ENCODE measurements around the gene CYP4A22.
"Not testable (repeated sequence)": the region's sequence is repeated elsewhere in the genome, so short reads cannot be mapped to it uniquely, and the experiment has no call there.

CYP4A22 gene, protein sequence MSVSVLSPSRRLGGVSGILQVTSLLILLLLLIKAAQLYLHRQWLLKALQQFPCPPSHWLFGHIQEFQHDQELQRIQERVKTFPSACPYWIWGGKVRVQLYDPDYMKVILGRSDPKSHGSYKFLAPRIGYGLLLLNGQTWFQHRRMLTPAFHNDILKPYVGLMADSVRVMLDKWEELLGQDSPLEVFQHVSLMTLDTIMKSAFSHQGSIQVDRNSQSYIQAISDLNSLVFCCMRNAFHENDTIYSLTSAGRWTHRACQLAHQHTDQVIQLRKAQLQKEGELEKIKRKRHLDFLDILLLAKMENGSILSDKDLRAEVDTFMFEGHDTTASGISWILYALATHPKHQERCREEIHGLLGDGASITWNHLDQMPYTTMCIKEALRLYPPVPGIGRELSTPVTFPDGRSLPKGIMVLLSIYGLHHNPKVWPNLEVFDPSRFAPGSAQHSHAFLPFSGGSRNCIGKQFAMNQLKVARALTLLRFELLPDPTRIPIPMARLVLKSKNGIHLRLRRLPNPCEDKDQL

DNA sequence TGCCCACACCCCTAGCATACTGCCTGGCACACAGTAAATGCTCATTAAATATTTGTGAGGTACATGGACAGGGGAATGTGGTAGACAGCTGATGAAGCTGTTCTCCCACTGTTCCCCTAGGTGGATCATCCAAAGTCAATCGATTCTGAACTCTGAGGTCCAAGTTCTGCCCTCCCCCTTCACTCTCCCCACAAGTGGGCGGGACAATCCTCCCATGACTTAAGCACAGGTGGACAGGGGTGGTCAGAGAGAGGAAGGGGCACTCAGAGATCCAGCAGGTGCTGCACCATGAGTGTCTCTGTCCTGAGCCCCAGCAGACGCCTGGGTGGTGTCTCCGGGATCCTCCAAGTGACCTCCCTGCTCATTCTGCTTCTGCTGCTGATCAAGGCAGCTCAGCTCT lies at the start of gene CYP4A22:
TSS of gene CYP4A22 (plus strand) at position 244 of the 400 bp plus-strand sequence. CDS start at position 289, 45 bp downstream.
- DNase-seq: no peak

DNA sequence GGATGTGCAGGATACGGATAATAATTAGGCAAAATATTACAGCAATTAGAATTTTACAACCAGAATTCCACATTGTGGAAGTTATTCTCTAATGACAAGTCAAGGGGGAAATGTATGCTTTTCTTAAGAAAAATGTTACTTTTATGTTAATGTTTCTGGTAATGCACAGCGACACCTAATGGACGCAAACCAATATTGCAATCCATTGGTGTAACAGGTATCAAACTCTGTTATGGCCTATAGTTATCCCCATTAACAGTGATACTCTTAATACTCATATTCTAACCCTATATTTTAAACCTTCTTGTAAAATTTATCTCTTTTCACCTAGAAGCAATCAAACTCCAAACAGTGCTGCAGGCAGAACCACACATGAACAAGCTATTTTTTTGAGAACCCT lies 47.9 kb upstream of the CYP4A22 start:
- not testable (repeated sequence) for DNase-seq

DNA sequence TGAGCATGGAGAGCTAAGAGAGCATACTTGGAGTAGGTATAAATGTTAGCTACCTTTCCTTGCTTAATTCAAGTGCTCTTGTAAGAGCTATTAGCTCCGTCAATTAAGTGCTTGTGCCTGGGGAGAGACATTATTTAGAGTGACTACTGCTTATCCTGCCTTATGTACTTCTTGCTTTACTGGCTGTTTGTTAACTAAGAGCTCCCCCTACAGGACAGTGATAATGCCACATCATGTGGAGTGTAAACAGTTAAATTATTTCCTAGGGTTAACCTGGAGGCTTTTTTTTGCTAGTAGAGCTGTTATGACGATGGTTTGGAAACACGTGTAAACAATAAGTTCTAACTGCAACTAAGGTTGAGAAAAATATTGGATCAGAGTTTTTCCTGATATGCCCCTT lies 45.8 kb upstream of the CYP4A22 start:
- DNase-seq: not testable (repeated sequence)

DNA sequence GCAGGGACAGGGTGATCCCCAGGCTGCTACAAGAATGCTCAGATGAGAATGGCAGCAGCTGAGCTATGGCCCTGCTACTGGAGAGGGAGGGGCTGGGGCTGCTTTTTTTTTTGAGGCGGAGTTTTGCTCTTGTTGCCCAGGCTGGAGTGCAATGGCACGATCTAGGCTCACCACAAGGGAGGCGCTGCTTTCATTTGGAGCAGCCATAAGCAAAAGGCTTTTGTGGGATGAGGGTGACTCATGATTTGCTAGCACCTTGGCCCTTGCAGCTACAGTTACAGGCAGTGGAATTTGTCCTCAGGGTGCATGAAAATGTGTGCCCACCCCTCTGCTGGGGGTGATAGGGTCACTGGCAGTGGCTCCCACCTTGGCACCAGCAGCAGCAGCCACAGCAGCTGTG lies 32.4 kb upstream of the CYP4A22 start:
- no peak for DNase-seq

DNA sequence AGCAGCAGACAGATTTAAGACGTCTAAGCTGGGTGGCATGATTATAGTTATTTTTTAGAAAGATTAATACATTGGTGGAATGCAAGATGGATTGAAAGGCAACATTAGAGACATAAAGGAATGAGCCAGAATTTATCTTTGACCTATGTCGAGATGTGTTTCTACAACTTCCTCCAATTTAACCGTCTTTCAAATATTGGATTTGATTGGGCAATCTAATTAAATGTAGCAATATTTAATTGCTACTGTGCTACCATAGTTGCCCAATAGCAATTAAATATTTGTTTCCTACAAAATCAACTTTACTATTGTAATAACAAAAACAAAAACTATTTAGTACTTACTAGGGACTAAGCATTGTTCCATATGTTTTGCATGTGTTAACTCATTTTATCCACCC lies 30.4 kb upstream of the CYP4A22 start:
- no peak for DNase-seq

DNA sequence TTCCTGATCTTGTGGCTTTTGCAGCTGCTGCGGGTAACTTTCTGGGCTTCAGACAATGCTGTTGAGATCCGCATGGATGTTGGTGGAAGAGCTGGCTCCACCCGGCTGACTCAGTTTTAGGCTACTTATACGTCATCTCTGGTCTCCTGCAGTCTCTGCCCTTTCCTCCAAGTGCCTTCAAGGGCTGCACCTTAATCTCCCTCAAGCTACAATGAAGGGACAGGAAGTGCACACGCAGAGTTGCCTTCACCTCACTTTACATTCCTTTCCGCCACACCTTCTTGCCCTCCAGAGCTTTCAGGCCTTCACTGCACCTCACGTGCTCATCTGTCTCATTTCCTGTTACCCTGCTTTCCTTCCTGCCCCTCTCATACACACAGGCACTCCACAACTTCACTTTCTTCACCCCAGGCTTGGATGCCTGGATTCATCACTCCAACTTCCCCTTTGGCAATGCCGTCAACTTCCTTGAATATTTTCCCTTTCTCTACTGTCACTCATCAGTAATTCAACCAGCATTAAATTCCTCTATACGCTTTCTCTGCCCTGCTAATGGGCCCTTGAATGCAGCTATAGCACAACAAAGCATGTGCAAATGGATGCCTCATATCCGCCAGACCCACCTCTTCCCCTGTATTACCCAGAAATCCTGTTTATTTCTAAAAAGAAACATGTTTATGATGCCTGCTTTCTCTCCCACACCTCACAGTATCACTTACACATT lies 29.2 kb upstream of the CYP4A22 start:
- DNase-seq: not testable (repeated sequence)

DNA sequence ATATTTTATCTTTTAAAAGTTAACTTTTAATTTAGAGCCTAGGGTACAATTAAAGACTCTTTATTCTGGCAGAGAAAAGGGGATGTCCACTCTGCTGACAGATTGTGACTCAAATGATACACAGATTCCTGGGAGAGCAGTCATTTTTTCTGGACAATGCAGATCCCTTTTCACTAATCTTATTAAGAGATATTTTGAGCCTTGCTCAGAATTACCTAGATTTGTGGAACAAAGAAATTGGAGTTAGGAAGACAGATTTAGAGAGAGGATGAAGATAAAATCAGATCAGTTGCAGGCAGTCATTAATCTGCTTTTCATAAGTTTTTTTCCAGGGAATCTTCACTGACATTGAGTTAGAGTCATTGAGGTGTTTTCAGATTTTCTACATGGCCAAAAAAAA lies 27.8 kb upstream of the CYP4A22 start:
- DNase-seq: not testable (repeated sequence)

DNA sequence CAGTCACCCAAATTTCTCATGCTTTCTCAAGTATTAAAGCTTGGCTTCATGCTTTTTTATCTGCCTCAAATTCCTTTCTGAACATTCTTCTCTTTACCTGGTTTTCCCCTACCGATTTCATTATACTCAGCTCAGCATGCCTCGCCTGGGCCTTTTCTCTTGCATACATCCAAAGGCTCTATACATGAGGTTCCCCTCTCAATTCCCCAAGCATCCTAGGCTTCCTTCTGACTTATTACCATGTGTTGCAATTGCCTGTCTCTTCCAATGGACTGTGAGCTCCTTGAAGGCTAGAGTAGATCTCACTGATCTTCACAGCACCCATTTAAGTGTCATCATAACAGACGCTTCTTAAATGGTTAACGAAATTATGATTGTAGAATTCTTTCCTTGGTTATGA lies 24.1 kb upstream of the CYP4A22 start:
- DNase-seq: no peak

DNA sequence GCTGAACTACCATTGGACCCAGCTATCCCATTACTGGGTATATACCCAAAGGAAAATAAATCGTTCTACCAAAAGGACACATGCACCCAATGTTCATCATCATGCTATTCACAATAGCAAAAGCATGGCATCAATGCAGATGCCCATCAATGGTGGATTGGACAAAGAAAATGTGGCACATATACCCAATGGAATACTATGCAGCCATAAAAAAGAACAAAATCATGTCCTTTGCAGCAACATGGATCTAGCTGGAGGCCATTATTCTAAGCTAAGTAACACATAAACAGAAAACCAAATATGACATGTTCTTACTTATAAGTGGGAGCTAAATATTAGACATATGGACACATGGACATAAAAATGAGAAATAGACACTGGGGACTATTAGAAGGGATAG lies 16.2 kb upstream of the CYP4A22 start:
- DNase-seq: not testable (repeated sequence)

DNA sequence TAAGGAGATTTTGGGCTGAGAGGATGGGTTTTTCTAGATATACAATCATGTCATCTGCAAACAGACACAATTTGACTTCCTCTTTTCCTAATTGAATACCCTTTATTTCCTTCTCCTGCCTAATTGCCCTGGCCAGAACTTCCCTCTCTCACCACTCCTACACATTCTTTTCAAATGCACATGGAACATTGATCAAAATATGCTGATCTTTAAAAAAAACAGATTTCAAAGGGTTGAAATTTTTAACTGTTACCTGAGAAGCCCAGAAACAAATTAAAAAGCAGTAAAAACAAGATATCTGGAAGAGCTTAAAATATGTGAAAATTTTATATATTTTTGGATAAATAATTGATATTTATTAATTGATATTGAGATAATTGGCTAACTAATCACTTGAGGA lies 12.4 kb upstream of the CYP4A22 start:
- DNase-seq: not testable (repeated sequence)

DNA sequence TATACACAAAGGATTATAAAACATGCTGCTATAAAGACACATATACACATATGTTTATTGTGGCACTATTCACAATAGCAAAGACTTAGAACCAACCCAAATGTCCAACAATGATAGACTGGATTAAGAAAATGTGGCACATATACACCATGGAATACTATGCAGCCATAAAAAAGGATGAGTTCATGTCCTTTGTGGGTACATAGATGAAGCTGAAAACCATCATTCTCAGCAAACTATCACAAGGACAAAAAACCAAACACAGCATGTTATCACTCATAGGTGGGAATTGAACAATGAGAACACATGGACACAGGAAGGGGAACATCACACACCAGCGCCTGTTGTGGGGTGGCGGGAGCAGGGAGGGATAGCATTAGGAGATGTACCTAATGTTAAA lies 10.2 kb upstream of the CYP4A22 start:
- DNase-seq: not testable (repeated sequence)

DNA sequence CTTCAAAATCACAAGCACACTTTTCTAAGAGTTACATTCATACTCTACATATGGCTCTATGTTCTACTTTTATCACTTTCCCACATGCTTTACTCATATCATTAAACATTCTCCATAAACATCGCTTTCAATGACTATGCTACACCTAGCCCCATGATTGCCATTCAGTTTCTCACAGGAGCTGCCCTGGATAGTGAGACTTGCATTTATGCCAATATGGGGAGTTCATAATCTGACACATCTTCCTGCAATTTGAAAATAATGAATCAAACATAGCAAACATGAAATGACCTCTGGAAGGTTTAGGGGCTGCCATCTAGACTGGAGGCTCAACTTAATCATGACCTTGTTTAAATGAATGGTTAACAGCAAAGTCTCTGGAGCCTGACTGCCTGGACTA lies 9.0 kb upstream of the CYP4A22 start:
- DNase-seq: no peak

DNA sequence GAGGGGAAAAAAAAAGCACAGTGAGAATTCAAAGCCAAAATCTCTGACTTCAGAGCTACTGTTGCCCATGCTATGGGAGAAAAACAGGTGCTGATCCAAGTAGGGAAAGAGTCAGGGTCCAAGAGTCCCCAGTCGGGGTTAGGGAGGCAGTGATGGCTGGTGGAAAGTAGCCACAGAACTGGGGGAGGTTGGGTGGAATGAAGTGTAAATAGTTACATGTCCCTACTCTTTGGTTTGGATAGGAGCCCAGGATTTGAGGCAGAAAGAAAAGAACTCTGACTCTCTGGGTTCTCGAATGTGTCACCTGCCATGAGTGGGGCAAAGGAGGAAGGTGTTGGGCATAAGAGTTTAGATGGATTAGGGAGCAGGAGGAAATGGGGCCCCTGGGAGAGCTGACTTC lies 8.4 kb upstream of the CYP4A22 start:
- not testable (repeated sequence) for DNase-seq

DNA sequence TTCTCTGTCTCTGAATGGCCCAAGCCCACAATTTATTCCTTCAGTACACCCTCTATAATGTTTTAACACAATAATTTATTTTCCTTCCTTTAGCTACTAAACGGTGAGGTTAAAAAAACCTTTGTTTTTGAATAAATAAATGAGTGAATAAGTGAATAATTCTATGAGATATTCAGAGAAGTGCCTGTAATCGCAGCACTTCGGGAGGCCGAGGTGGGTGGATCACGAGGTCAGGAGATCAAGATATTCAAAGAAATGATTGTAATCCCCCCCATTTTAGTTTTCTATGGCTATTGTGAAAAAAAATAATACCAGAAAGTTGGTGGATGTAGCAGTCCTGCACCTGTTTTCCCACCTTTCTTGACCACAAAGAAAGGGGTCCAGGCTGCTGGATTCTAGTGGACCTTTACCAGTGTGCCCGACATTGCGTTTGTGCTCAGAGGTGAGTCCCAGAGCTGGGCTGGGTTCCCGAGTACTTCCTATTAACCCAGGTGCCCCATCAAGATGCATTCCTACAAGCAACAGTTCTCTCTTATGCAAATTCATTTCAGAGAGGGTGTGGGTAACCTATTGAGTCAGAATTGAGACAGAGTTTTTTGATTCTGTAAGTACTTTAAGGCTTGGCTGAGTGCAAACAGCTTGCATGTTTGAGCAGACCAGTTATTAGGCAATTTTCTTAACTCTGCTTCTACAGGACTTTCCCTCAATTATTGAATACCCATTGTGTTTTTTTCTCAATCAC lies 7.6 kb upstream of the CYP4A22 start:
- not testable (repeated sequence) for DNase-seq

DNA sequence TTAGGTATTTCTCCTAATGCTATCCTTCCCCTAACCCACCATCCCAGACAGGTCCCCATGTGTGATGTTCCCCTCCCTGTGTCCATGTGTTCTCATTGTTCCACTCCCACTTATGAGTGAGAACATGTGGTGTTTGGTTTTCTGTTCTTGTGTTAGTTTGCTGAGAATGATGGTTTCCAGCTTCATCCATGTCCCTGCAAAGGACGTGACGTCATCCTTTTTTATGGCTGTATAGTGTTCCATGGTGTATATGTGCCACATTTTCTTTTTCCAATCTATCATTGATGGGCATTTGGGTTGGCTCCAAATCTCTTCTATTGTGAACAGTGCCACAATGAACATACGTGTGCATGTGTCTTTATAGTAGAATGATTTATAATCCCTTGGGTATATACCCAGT lies 4.6 kb upstream of the CYP4A22 start:
- not testable (repeated sequence) for DNase-seq

DNA sequence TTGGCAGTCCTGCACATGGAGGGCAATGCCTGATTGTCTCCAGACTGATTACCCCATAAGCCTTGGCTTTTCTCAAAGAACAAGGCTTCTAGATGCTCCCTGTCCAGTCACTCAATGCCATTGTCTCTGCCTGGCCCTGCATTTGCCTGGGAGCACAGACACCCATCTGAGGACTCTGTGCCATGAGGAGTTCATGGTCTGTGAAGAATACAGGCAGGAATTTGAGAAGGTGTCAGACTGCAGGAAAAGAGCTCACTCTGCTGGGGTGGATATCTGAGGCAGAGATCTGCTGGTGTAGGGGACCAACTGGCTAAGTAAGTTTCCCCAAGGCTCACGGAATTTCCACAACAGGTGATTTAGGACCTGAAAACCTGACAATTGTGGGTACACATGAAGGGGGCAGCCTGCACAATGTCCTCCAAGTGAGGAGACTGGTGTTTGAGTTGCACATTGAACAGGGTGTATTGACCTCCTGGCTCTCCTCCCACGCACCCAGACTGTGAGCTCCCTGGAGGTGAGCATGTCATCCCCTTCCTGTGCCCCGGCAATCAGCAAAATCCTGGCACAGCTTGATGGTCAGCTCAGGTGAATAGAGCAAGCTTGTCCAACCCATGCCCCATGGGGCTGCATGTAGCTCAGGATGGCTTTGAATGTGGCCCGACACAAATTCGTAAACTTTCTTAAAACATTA lies 829 bp downstream of the CYP4A22 start:
- no peak for DNase-seq

DNA sequence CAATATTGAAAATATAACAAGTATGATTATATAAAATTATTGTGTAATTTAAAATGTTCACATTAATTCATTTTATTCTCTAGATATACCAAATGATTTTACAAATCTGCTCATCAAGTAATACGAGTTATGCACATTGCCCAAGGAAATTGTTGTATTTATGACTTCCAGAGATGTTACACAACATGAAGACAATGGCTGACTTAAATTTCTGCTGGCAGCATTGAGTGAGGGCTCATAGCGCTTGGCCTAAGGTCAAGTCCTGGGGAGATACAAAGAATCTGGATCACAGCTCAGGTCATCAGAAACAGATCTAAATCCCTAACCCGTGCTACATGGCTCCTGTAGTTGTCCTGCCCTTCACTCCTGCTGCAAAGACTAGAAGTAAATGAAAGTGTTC lies 3.1 kb downstream of the CYP4A22 start:
- not testable (repeated sequence) for DNase-seq

DNA sequence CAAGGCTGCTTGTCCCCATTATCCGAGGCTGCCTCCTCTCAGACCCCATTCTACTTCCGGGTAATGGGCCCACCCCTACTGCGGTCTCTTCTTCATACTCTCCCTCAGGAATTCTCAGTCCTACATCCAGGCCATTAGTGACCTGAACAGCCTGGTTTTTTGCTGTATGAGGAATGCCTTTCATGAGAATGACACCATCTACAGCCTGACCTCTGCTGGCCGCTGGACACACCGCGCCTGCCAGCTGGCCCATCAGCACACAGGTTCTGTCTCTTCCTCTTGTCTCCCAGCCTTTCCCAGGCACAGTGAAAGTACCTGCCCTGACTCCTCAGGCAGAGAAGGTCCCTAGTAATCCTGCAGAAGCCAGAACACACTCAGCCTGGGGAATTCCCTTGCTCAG lies 6.4 kb downstream of the CYP4A22 start:
- DNase-seq: not testable (repeated sequence)

DNA sequence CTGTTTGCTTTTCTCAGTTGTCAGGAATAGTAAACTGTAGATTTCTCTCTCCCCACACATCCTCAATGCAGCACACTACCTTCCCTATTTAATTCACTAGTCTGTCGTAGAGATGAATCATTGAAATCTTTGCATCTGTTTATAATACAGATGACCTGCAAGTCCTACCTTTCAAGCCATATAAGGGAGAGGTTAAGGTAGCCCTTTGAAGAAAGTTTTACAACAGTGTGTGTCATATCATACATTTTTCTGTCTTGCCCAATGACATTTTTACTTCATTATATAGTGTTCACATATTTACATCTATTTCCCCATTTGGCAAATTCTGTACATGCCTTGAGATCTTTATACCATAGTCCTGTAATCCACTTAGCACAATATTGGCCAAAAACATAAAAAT lies 9.3 kb downstream of the CYP4A22 start:
- DNase-seq: not testable (repeated sequence)

DNA sequence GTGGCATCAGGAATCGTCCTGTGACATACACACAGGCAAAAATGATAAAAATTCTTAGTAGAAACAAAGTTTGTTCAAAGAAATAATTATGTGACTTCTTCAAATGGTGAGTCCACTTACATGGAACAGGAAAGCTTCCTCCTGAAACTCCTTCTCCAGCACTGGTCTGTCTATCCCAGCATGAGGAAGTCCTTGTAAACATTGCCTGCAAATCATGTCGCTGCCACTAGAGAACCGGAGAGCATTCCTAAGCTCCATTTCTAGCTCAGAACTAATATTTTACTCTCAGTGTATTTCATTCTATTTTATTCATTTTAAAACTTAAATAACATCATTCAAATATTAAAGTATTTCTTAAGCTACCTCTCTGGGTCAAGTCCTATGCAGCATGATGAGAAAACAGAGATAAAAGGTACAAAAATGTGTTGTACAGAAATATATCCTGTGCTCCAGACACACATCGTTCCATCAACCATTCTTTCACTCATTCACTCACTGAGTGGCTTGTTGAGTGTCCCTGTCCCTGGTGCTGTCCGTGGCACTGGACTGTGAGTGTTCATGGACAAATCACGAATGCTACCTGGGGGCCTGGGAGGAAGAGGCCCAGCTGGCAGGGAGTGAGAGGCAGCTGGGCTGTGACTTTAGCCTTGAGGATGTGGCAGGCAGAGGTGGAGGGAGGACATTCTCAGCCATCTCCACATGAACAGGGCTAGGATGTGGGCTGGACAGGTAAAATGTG lies 10.0 kb downstream of the CYP4A22 start:
- DNase-seq: no peak

DNA sequence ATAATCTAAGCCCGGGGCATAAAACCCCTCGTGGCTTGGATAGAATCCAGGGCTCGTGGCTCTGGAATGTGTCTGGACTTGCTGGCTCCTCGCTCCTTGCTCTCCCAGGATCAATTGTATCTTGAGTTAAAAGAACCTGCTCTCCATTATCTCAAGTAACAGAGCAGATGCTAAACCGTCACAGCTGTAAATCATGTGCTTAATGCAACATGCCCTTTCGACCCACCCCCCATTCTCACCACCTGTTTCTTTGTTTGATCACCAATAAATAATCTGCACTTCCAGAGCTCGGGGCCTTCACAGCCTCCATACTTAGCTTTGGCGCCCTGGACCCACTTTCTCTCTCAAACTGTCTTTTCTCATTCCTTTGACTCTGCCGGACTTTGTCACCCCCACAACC lies 11.9 kb downstream of the CYP4A22 start:
- DNase-seq: not testable (repeated sequence)

DNA sequence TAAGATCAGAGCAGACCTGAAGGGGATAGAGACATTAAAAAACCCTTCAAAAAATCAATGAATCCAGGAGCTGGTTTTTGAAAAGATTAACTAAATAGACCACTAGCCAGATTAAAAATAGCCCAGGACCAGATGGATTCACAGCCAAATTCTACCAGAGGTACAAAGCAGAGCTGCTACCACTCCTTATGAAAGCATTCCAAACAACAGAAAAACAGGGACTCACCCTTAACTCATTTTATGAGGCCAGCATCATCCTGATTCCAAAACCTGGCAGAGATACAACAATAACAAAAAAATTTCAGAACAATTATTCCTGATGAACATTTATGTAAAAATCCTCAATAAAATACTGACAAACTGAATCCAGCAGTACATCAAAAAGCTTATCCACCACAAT lies 19.2 kb downstream of the CYP4A22 start:
- DNase-seq: not testable (repeated sequence)

Data from activated CD4-positive, CD25-positive, alpha-beta regulatory T cell (primary cell).